RWPE1 (cell line): ENCODE measurements around the gene DHCR24.

ENCODE experiments used
- CTCF ChIA-PET: fragments of 350-600 bp; sonication (Branson Sonifier 250); formaldehyde crosslinking; extraction: SDS; loops from one replicate; lab custom pipeline; 2021; lab: Yijun Ruan, JAX
- POLR2A ChIA-PET: fragments of 400-600 bp; formaldehyde crosslinking; extraction: SDS; loops from one replicate; lab custom pipeline; 2020; ENCODE audit warnings: antibody characterized with exemption; ENCODE audit not compliant: low non-redundant PET; lab: Yijun Ruan, JAX
- DNase-seq: peaks from one replicate; pipeline ENCODE4 v3.0.0; 2012; ENCODE audit warnings: low spot score
- H3K27ac ChIP-seq: fragments of 450-650 bp; 2 replicates; pipeline ENCODE4 v1.5.1; 2017
- TF ChIP-seq, protein P1 (sequence below): fragments of 450-650 bp; conservative IDR thresholded peaks from 2 replicates; pipeline ENCODE4 v1.5.1; 2017; ENCODE audit warnings: low read depth, mild to moderate bottlenecking

Gene DHCR24

DNA sequence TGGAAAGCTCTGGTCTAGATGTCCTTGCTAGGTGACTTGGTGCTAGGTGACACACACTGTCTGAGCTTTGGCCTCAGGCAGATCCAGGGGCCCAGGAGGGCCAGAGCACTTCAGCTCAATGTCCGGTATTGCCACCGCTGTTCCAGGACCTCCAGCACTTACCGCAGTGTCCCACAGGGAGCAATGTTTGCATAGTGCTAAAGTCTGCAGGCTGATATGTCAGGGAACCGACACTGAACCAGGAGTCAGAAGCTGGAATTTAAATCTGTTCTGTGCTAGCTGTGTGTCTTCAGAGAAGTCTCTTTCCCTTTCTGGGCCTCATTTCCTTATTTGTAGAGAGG, 19.3 kb downstream of the DHCR24 start:
- CTCF ChIA-PET = no interaction called here
- peak overlapping the region; percentile 57; the same call in 1 of the 2 replicates for H3K27ac ChIP-seq

DNA sequence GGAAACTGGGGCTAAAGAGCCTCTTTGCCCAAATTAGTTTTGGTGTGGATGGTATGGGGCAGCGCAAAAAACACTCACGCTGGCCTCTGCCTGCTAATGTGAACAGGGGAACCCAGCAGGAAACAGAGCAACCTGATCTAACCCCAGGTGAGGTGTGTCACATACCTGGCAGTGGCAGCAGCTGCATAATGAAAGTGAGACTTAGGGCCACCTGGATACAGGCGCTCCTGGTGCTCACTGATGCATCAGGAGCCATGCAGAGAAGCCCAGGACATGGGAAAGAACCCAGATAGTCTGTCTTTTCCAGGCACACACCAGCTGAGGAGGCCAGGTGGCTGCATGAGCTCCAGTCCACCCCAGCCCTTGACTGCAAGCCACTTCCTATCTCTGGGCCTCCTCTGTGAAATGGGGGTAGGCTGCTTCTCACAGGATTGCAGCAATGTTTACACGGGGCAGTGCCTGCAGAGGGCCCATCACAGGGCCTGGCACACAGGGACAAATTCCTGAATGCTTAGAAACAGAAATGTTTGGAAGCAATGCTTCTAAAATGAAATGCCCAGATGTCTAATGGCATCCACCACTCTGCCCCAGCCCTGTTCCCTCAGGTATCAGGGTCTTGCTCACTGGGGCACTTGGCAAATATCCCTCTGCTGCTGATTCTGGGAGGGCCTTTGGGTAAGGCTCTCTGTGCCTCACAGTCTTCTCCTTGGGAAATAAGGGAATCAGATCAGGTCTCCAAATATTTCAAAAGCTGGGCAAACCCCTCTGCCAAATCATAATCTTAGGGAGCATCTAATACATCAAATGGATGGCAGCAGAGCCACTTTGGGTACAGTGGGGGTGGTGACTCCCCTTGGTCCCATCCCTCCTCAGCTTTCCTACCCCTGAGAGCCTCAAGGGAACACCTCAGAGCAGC, 19.9 kb downstream of the DHCR24 start:
- CTCF ChIA-PET = no interaction called here
- TF ChIP-seq, protein P1, sequence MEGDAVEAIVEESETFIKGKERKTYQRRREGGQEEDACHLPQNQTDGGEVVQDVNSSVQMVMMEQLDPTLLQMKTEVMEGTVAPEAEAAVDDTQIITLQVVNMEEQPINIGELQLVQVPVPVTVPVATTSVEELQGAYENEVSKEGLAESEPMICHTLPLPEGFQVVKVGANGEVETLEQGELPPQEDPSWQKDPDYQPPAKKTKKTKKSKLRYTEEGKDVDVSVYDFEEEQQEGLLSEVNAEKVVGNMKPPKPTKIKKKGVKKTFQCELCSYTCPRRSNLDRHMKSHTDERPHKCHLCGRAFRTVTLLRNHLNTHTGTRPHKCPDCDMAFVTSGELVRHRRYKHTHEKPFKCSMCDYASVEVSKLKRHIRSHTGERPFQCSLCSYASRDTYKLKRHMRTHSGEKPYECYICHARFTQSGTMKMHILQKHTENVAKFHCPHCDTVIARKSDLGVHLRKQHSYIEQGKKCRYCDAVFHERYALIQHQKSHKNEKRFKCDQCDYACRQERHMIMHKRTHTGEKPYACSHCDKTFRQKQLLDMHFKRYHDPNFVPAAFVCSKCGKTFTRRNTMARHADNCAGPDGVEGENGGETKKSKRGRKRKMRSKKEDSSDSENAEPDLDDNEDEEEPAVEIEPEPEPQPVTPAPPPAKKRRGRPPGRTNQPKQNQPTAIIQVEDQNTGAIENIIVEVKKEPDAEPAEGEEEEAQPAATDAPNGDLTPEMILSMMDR = no peak
- DNase-seq = no peak
- POLR2A ChIA-PET = no interaction called here
- peak overlapping the region; percentile 57 for H3K27ac ChIP-seq

More for the DNA sequence above, 19.3 kb downstream of the DHCR24 start:
- TF ChIP-seq, protein P1 = no peak
- POLR2A ChIA-PET = no interaction called here
- no peak for DNase-seq

DNA sequence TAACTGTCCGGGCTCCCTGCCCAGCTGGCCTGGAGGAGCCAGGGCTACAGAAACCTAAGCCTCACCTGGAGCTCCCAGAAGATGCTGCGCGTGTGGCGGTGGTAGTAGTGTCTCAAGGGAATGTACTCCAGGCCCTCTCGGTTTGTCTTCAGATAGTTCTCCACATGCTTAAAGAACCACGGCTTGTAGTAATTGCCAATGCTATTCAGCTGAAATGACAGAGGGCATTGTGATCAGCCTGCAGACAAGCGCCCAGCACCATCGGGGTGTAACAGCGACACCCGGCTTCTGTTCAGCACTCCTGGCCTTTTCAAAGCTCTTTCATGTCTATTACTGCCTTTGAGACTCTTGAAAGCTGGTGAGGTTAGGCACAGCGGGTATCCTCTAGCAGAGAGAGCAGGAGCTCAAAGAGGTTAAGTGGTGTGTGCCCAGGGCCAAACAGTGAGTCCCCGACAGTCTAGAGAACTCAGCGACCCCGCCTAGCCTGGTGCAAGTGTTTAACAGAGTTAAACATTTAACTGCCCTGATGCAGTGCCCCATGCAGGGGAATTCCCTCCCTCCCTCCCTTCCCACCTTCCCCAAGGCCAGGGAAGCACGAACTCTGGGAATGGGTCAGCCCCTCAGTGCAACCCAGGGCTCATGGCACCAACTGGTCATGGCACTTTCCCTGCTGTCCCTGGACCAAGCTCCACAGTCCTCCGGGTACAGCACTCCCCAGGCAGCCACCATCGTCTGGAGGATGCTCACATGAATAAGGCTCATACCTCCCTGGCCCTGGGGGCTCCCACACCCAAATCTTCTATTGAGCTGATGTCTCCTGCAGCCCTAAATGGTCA, 21.5 kb downstream of the DHCR24 start:
- no peak for DNase-seq
- POLR2A ChIA-PET = no interaction called here
- CTCF ChIA-PET = no interaction called here
- peak overlapping the region; percentile 57 for H3K27ac ChIP-seq
- TF ChIP-seq, protein P1 = no peak

DNA sequence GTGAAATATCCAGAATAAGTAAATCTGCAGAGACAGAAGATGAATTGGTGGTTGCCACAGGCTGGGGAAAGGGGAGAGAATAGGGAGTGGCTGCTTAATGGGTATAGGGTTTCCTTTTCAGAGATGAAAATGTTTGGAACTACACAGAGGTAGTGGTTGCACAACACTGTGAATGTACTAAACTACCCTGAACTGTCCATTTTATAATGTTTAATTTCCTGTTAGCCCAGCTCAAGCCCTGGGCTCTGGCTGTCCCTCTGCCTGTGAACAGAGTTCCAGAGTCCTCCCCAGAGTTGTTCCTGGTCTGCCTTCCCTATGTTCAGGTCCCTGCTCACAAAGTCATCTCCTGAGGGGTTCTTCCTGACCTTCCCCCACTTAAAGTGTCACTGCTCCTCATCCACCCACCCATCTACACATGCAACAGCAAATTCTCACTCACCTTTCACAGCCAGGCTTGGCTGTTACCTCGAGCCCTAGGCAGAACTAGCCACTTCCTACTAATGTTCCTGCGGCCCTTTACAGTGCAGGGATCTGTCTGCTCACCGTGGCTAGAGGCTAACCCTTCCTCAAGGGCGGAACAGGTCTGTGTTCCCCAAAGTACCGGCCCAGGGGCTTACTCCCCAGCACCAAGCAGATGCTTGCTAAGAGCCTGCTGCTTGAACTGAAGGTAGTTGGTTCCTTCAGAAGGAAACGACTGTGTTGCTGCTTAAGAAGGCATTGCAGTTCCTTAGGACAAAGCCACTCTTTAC, 22.4 kb downstream of the DHCR24 start:
- POLR2A ChIA-PET = no interaction called here
- CTCF ChIA-PET = no interaction called here
- peak overlapping the region; percentile 57 for H3K27ac ChIP-seq
- TF ChIP-seq, protein P1 = no peak
- no peak for DNase-seq

DNA sequence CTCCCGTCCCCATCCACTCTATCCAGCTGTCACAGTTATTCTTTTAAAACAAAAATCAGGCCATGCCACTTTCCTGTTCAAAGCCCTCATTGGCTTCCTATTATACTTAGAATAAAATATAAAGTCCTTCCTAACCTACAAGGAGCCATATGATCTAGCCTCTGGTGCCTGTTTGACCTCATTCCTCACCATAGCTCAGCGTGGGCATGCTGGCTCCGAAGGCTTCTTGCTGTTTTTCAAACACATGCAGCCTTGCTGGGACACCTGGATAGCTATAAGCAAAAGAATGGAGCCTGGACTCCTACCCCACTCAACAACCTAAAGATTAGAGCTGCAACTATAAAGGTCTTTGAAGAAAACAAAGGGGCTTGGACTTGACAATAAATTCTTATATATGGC, 23.7 kb downstream of the DHCR24 start:
- ChIA-PET CTCF (no interaction called here), POLR2A (no interaction called here)
- no peak for DNase-seq
- no peak overlapping the region for H3K27ac ChIP-seq
- TF ChIP-seq, protein P1 = no peak

DNA sequence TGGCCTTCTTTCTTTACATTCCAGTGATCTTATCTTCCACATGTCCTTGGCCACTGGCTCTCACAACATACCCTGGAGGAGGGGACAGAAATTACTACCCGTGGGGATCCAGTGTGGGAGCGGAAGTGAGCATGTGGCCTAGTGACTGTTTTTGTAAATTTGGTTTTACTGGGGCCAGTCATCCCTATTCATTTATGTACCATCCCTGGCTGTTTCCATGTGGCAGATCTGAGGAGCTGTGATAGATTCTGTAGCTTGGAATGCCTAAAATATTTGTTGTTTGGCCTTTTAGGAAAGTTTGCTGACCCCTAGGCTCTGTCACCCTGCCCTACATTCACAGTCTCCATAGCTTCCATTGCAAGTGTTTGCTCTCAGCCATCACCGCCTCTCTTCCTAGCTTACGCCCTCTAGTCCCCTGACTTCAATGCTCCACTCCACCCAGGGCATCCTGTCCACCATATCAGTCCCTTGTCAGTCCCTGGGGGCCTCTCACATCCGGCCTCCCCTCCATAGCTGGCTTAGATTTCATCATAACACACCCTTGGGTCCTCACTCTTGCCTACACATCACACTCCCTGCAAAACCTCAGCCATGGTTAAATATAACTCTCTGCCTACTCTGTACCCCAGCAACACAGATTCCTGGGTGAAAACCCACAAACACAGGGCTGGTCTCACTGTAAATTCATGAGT, 25.8 kb downstream of the DHCR24 start:
- TF ChIP-seq, protein P1 = no peak
- ChIA-PET POLR2A (no interaction called here), CTCF (no interaction called here)
- H3K27ac ChIP-seq = peak overlapping the region; percentile 92
- no peak for DNase-seq
